ENCODE data around the gene IGF1R. TPM values are rescaled to one million over a fixed set of nuclear protein-coding genes. Genes with fewer than 3 reads are reported as not detected.

IGF1R gene
- total RNA-seq, 1 experiment from 2014 or later = 125 TPM

GRCh38 chr15:98778960-98779359, 130.6 kb downstream of the IGF1R start (continued):
- TF ChIP-seq ATF2 (CRISPR knock-in tag; IDR thresholded peaks at IDR 0.05; ENCODE audit: borderline replicate concordance, low read depth) (no peak), TP53 (CRISPR knock-in tag; IDR thresholded peaks at IDR 0.05) (no peak), TCF7 (CRISPR knock-in tag; IDR thresholded peaks at IDR 0.05; ENCODE audit: low read depth) (no peak), TEAD1 (CRISPR knock-in tag; IDR thresholded peaks at IDR 0.05) (no peak)

GRCh38 chr15:98779463-98780071, 131.2 kb downstream of the IGF1R start:
- Mint-ChIP-seq H3K9me3 (no peaks in the 10 kb centered on the region; the same call in 1 of the 2 replicates), H3K27me3 (ENCODE audit: low read depth) (no peaks in the 10 kb centered on the region), H3K4me3 (no peak overlapping the region), H3K27ac (peak overlapping the region; percentile 79), H3K4me1 (peaks cover 62% of the 10 kb centered on the region), H3K36me3 (no peaks in the 10 kb centered on the region)
- peak; percentile 93 for ATAC-seq
- ChIA-PET CTCF (interaction anchor here (0.7 to 1.7 kb wide), 11 partner anchors 11 to 211 kb away, joined by 3 to 4 read pairs (median 3); no protein-coding TSS in a partner anchor), POLR2A (interaction anchor here (0.6 kb wide), 1 partner anchor 76 kb away, joined by 3 read pairs; no protein-coding TSS in a partner anchor)
- DNase-seq (ENCODE audit: low spot score) = peak; percentile 93
- TF ChIP-seq ZNF671 (CRISPR knock-in tag; IDR thresholded peaks at IDR 0.05) (no peak), ZNF396 (CRISPR knock-in tag; IDR thresholded peaks at IDR 0.05; ENCODE audit: borderline replicate concordance) (no peak), HMGXB4 (CRISPR knock-in tag; IDR thresholded peaks at IDR 0.05) (no peak), IRF2 (CRISPR knock-in tag; IDR thresholded peaks at IDR 0.05; ENCODE audit: borderline replicate concordance, low read depth) (no peak), E2F5 (CRISPR knock-in tag; IDR thresholded peaks at IDR 0.05) (no peak), RORB (CRISPR knock-in tag; IDR thresholded peaks at IDR 0.05) (no peak), SMAD4 (CRISPR knock-in tag; IDR thresholded peaks at IDR 0.05) (no peak), ZNF317 (CRISPR knock-in tag; IDR thresholded peaks at IDR 0.05; ENCODE audit: borderline replicate concordance, low read depth) (no peak), ZNF281 (CRISPR knock-in tag; IDR thresholded peaks at IDR 0.05) (no peak), SP1 (CRISPR knock-in tag; conservative IDR thresholded peaks at IDR 0.05) (no peak), ZNF219 (CRISPR knock-in tag; IDR thresholded peaks at IDR 0.05; ENCODE audit: borderline replicate concordance) (no peak), CREB1 (CRISPR knock-in tag; IDR thresholded peaks at IDR 0.05) (no peak), NR3C1 (CRISPR knock-in tag; conservative IDR thresholded peaks at IDR 0.05; ENCODE audit: low read depth) (no peak), RELA (CRISPR knock-in tag; IDR thresholded peaks at IDR 0.05; ENCODE audit: borderline replicate concordance) (no peak), FOXJ3 (CRISPR knock-in tag; IDR thresholded peaks at IDR 0.05; ENCODE audit: borderline replicate concordance) (no peak), AR (CRISPR knock-in tag; IDR thresholded peaks at IDR 0.05) (no peak), NFATC4 (CRISPR knock-in tag; IDR thresholded peaks at IDR 0.05) (no peak), ERG (CRISPR knock-in tag; IDR thresholded peaks at IDR 0.05) (no peak), MXD4 (CRISPR knock-in tag; IDR thresholded peaks at IDR 0.05; ENCODE audit: borderline replicate concordance) (no peak), ESRRA (CRISPR knock-in tag; IDR thresholded peaks at IDR 0.05; ENCODE audit: borderline replicate concordance) (no peak), ETV6 (CRISPR knock-in tag; IDR thresholded peaks at IDR 0.05) (peak; percentile 43; the same call in 1 of the 2 replicates), OVOL2 (CRISPR knock-in tag; IDR thresholded peaks at IDR 0.05; ENCODE audit: borderline replicate concordance) (no peak)

Measured in WTC11 (cell line).